DMS 273 treated with DMSO at 0.1 percent for 48 hours (cell line): ENCODE data around the gene PTPN9.
"Not testable (repeated sequence)": the region's sequence is repeated elsewhere in the genome, so short reads cannot be mapped to it uniquely, and the experiment has no call there.

ENCODE experiments used
- DNase-seq: peaks from one replicate; lab custom pipeline; 2025; lab: John Stamatoyannopoulos, UW

PTPN9 gene

GRCh38 chr15:75453703-75454470 is 125.2 kb downstream of the PTPN9 start:
- DNase-seq: peak; percentile 96

- DNase-seq: peak; percentile 35
These were observed 126.0 kb downstream of the PTPN9 start for GRCh38 chr15:75452865-75453702.

- DNase-seq: peak; percentile 38
These were observed 126.7 kb downstream of the PTPN9 start for GRCh38 chr15:75452364-75452864.

- DNase-seq: peak; percentile 98
These were observed 127.3 kb downstream of the PTPN9 start, which contains the start of gene SIN3A for GRCh38 chr15:75451674-75452363. Gene SIN3A, minus strand, starts transcription at chr15:75451690. Its CDS starts 21,315 bp downstream, at chr15:75430375.

- DNase-seq: no peak
These were observed 127.9 kb downstream of the PTPN9 start for GRCh38 chr15:75451202-75451673.

- peak; percentile 82 for DNase-seq
These were observed 128.6 kb downstream of the PTPN9 start for GRCh38 chr15:75450307-75451201.

- no peak for DNase-seq
These were observed 129.4 kb downstream of the PTPN9 start for GRCh38 chr15:75449585-75450306.

GRCh38 chr15:75448171-75448570 is 130.9 kb downstream of the PTPN9 start:
- DNase-seq: not testable (repeated sequence)

GRCh38 chr15:75446151-75446550 is 133.0 kb downstream of the PTPN9 start:
- no peak for DNase-seq

GRCh38 chr15:75445324-75445723 is 133.8 kb downstream of the PTPN9 start:
- DNase-seq: not testable (repeated sequence)

GRCh38 chr15:75443972-75444453 is 135.1 kb downstream of the PTPN9 start:
- DNase-seq: not testable (repeated sequence)

- no peak for DNase-seq
These were observed 141.4 kb downstream of the PTPN9 start for GRCh38 chr15:75437721-75438120.

- DNase-seq: no peak
These were observed 142.2 kb downstream of the PTPN9 start for GRCh38 chr15:75436881-75437280.

GRCh38 chr15:75431682-75432081 is 147.4 kb downstream of the PTPN9 start:
- DNase-seq: no peak

- no peak for DNase-seq
These were observed 147.8 kb downstream of the PTPN9 start for GRCh38 chr15:75431270-75431669.

- DNase-seq: no peak
These were observed 148.9 kb downstream of the PTPN9 start for GRCh38 chr15:75430259-75430658.

GRCh38 chr15:75428152-75428551 is 151.0 kb downstream of the PTPN9 start:
- DNase-seq: no peak

- DNase-seq: no peak
These were observed 153.1 kb downstream of the PTPN9 start for GRCh38 chr15:75425966-75426500.

GRCh38 chr15:75422554-75422953 is 156.6 kb downstream of the PTPN9 start:
- no peak for DNase-seq

GRCh38 chr15:75420698-75421097 is 158.4 kb downstream of the PTPN9 start:
- no peak for DNase-seq
